ENCODE results near the gene ARL4A.
"Not testable (repeated sequence)": the region's sequence is repeated elsewhere in the genome, so short reads cannot be mapped to it uniquely, and the experiment has no call there.

The ARL4A gene, protein sequence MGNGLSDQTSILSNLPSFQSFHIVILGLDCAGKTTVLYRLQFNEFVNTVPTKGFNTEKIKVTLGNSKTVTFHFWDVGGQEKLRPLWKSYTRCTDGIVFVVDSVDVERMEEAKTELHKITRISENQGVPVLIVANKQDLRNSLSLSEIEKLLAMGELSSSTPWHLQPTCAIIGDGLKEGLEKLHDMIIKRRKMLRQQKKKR

GRCh38 chr7:12686891-12687717 is at the start of gene ARL4A:
Gene ARL4A, plus strand, starts transcription at chr7:12687633. Its CDS starts 622 bp downstream, at chr7:12688255.
- DNase-seq, result peak; percentile 100

- peak; percentile 71 for DNase-seq
Observed at GRCh38 chr7:12637819-12638592, 49.4 kb upstream of the ARL4A start.

DNA sequence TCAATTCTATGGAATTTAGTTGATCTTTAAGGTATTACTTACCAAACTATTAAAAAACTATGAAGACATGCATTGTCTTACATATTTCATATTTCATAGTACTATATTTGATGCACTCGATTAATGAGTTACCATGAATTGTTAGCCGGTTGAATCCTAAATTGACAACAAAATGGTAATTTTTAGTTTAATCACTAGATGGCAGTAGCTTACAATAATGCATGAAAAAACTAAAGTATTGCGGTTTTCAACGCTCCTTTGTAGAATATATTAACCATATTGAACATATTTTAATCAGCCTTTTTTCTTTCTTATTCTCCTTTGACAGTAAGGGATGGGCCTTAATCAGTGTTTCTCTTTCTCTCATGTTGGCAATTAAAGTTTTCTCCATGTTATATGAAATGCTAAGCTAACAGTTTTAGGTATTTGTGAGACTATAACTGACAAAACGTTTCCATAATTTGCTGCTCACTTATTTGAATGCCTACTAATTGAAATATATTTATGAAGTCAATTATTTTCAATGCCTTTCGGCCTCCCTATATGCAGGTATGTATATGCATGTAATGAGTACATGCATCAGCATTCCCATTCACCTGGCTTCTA is 48.5 kb upstream of the ARL4A start:
- peak; percentile 71 for DNase-seq

GRCh38 chr7:12640299-12641096 is 46.9 kb upstream of the ARL4A start:
- DNase-seq, result peak; percentile 65

GRCh38 chr7:12641196-12641595 is 46.2 kb upstream of the ARL4A start:
- DNase-seq, result no peak

DNA sequence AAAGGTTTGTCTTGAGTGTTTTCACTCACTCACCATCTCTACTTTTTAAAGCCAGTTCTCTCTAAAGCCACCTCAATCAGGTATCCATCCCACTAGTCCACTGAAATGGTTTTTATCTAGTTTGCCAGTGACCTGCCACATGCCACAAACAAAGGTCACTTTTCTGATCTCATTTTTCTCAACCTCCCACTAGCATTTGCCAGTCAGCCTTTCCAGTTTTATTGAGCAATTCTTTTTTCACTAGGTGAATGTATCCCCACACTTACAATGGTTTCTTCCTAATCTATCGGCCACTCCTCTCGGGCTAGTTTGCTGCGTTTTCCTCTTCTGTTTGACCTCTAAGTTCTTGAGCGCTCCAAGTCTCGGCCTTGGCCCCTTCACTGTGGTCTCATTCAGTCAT is 44.9 kb upstream of the ARL4A start:
- DNase-seq, result no peak

DNA sequence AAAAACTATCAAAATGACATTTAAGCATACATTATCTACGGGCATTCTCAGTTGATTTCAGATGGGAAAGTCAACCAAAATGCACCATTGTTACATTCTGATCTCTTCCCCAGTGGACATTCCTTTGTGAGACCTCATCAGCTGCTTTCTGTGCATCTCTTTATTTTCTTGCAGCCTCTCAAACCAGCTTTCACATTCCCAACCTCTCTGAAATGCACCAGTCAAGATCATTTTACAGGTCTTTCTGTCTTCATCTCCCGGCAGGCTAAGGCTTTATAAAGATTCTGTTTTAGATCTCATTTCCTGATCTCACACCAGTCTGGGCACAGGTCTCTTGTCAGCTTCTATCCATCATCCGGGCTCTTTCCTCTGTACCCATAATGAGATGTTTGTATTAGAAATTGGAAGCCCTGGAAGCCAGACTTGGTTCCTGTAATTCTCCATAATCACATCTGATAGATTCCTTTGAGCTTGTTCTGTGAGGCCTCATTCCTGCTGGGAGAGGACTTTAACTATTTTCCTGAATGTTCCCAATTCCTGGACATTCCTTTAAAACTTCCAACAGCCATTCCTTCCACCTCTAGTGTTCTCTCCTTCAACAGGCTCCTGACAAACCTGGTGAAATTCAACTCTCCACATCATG is 44.3 kb upstream of the ARL4A start:
- DNase-seq, result no peak

- DNase-seq, result no peak
Observed at GRCh38 chr7:12643644-12644043, 43.8 kb upstream of the ARL4A start.

GRCh38 chr7:12645212-12645611 is 42.2 kb upstream of the ARL4A start:
- not testable (repeated sequence) for DNase-seq

GRCh38 chr7:12646139-12646538 is 41.3 kb upstream of the ARL4A start:
- DNase-seq, result no peak

DNA sequence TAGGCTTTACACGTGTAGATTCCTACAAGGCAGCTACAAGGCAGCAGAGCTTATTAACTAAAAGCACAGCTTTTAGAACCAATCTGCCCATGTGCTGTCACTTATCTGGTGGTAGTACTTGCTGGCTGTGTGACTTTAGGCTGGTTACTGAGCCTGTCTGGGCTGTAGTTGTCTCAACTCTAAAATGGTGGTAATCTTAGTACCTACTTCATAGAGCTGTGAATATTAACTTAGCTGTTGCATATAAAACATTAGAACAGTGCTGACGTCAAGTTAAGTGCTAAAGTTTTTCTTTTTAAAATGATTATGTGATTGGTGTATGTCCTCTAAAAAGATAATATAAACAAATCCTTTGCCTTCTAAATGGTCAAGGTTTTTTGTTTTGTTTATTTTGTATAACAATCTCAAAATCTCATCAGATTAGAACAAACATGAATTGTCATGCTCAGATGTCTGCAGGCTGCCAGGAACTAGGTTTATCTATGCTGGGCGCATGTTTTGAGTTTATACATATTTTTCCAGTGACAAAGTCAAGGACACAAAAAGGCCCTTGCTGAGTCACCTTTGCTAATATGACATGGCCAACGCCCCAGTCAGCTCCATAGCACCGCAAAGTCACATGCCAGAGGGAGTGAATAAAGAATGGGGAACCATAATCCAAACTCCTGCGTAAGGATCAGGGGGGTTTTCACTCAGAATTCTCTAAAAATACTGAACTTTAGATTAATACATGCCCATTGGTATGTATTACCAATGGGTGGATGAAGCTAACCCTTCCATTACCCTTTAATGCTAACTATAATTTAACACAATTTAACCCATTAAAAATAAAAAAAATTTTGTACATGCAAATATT is 39.8 kb upstream of the ARL4A start:
- DNase-seq, result no peak

DNA sequence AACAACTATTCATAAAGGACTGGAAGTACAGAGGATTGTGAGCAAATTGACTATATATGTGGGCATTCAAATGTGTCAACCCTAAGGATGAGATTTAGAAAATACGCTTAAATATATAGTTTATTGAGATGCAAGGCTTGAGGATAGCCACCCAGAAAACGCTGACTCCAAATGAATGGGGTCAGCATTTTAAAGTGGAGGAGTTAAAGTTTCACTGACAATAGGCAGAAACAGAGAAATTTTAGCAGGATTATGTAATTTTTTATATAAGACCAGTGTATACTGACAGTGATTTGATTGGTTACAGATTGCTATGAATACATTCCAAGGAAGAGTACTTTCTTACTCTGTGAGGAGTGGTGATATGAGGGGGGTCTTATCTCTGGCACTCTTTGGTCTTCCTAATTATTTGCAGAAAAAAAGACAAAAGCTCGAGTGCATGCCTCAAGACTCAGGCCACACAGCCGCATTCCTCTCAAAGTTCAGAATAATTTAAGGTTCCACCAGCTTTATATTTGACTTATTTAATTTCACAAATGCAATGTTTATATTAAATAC is 38.6 kb upstream of the ARL4A start:
- DNase-seq, result no peak

GRCh38 chr7:12649348-12649747 is 38.1 kb upstream of the ARL4A start:
- no peak for DNase-seq

DNA sequence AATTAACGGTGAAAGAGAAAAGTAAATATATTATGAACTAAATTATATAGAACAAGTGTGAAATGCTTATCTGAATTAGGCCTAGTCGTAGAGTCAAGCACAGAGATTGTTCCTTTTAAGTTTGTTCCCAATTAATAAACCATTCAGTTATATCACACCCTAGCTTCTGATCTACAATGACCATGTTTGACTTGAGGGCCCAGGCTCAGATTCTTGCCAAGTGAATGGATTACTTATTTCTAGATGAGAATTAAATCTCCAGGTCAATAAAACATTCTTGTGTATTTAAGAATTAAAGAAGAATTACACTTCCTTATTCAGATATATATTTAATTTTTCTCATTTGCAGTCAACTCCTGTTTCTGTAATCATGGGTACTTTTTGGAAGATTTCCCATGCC is 37.4 kb upstream of the ARL4A start:
- no peak for DNase-seq

DNA sequence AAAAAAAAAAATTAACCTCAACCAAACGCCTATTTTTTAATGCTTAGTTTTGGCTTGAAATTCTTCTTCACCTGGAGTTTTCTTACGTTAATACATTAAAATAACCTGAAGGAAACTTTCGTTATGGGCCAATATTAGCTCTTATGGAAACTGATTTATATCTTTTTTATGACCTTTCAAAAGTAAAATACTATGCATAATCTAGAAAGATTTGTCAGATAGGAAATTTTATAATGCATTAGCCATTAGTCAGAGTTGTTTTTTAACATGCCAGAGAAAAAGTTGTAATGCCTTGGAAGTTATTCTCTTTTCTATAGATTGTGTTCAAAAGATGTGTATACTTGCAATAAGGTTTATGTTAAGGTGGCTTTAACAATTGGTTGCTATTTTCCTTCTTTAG is 34.3 kb upstream of the ARL4A start:
- no peak for DNase-seq

DNA sequence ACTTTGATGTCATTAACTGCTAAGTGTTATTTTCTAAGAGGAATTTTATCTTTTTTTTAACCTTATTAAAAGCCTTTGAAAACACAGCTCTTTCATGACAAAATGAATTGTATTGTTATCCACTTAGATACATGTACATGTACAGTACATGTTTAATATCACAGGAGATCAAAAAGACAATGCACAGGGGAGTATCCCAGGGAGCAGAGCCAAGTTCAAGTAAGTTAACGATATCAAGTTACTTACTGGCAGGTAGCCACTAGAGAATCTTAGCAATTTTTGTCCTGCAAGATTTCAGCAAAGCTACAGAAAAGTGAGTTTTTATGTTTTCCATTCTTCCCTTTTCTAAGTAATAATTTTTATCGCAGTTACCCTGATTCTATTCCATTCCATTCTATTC is 33.9 kb upstream of the ARL4A start:
- DNase-seq, result peak; percentile 44

DNA sequence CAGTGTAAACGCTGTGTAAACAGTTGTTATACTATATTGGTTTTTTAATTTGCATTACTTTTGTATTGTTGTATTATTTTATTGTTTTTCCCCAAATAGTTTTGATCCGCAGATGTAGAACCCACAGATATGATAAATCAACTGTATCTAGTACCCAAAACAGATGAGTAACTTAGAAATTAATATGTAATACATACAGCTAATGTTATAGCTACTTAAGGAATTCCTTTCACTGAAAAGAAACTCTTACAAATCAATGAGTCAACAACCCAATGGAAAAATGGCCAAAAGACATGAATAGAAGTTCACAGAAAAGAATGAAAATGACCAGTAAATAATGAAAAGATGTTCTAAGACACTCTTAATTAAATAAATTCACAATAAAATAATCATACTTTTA is 32.3 kb upstream of the ARL4A start:
- no peak for DNase-seq

- DNase-seq, result not testable (repeated sequence)
Observed at GRCh38 chr7:12660423-12660822, 27.0 kb upstream of the ARL4A start.

DNA sequence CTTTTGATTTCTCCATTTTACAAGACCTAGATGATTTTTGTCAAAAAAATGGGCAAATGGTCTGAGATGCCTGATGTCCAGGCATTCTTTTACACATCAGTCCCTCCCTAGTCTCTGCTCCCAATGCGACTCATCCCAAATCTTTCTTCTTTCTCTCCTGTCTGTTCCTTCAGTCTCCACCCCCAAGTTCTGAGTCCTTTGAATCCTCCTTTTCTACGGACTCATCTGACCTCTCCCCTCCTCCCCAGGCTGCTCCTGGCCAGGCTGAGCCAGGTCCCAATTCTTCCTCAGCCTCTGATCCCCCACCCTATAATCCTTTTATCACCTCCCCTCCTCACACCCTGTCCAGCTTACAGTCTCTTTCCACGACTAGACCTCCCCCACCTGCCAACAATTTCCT is 26.4 kb upstream of the ARL4A start:
- not testable (repeated sequence) for DNase-seq

DNA sequence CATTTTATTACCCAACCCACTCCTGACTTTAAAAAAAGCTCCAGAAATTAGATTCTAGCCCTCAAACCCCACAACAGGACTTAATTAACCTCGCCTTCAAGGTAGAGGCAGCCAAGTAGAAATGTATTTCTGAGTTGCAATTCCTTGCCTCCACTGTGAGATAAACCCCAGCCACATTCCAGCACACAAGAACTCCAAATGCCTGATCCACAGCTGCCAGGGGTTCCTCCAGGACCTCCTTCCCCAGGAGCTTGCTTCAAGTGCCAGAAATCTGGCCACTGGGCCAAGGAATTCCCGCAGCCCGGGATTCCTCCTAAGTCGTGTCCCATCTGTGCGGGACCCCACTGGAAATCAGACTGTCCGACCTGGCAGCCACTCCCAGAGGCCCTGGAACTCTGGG is 25.9 kb upstream of the ARL4A start:
- DNase-seq, result no peak

Measured in NCI-H69 (cell line).